GM19238 (cell line): Measurements from ENCODE around the gene LDHD.
"Not testable (repeated sequence)": the region's sequence is repeated elsewhere in the genome, so short reads cannot be mapped to it uniquely, and the experiment has no call there.

ENCODE experiments used
- DNase-seq: peaks from one replicate; pipeline ENCODE4 v3.0.0; 2011; ENCODE audit warnings: low spot score; ENCODE audit not compliant: insufficient read length

The LDHD gene

DNA sequence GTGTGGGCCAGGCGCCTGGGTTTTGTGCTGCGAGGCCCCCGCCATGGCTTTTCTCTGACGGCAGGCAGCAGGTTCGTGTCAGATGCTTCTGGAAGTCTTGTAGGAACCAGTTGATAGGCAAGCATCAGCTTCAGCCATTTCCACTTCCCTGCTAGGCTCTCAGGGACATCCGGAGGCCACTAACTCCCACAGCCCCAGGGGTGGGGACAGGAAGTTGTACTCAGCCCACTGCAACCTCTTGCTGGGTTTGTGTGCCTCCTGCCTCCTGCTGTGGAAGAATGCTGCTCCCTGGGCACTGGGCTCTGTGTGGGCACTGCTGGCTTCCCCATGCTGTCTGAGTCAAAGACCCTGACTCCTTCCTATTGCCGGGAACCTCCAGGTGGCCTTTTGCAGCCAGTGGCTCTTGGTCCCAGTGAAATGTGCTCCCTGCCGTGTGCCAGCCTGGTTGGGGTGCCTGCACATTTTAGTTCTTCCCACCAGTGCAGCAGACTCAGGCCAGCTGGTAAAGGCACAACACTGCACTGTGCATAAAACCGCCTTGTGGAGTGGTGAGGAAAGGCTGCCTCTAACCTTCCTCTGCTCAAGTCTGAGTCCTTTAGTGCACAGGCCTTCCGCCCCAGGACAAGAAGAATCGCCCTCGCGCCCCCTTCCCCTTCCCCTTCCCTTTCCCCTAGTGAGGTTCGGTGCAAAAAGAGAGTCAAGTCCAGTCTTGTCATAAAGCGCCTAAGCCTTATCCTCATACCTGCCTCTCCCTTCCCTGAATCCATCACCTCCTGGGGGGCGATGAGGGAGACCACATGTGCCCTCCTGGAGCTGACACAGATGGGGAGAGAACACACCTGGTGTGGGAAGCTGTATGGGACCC, 16.6 kb downstream of the LDHD start:
- DNase-seq, result peak; percentile 58

DNA sequence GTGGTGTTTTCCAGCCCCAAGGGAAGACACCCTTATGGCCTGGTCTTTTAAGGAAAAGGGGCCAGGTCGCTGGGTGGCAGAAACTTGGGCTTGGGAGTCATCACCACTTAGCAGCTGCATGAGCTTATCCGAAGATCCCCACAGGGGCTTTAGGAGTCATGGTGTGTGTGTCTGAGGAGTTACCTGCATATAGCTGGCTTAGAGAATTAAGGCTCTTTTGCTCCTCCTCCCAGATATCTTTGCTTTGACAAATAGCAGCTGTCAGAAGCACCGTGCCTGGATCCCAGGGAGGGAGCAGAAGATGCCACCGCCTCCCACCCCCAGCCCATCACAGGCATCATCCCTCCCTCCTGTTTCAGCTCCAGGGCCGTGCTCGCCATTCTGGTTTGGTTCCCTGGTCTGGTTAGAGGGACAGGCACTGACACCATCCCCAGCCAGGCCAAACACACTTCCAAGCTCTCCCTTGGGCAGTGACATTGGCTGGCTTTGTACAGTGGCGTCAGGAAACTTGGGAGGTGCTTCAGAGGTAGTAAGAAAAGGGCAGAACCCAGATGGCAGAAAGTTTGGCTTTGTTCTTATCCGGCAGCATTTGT, 17.4 kb downstream of the LDHD start:
- DNase-seq, result no peak

DNA sequence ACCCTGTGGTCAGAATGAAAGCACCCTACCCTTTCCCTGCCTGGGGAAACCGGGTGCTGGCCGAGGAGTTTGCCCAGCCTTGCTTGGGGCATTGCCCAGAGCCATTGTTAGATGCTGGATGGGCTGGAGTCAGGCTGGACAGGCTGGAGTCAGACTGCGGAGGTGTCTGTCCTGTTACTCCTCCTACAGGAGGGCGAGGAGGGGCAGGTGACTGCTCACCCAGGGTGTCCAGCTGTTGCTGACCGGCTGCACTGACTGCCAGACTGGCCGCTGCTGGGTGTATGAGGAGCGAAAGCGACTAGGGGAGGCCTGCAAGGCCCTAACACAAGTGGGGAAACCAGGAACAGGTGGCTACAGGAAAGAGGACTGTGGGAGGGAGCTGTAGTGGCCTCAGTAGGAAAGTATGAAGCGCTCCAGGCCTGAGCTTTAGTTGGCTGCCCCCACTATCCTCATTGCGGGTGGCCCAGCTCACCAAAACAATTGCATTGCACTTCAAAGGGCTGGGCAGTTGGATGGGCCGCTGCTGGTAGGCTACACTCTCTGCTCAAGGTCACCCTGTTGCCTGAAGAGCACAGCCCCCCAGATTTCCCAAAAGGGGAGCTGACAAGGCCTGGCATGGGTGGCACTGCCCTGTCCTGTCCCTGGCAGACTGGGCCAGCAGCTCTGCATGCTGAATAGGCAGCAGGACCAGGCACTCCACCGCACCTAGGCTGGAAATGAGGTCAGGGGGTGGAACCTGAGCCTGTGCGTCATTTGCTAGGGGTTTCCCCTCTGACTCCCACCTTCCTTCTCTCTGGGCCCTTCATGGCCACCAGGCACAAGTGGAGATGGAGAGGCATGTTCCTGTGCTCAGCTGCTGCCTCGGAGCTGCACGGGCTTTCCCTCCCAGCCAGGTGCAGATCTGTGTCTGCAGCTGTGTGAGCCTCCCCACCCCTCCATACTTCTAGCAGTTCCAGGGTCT, 18.4 kb downstream of the LDHD start:
- no peak for DNase-seq

DNA sequence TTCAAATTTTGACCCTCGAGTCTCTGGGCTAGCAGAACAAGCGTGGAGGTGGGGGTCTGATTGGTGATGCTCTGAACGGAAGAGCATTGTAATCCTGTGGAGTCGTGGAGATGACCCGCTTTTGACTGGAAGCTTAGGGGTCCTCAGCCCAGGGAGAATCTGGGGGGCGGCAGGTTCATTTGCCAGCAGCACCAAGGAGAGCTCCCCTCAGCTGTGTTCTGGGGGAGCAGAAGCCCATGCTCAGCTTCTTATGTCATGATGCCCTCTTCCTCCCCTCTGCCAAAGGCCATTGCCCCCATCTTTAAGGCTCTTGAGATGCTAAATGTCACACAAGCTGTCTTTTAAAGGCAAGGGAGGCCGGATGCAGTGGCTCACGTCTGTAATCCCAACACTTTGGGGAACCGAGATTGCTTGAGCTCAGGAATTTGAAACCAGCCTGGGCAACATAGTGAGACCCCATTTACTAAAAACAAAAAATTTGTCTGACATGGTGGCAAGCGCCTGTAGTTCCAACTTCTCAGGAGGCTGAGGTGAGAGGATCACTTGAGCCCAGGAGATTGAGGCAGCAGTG, 19.3 kb downstream of the LDHD start:
- DNase-seq, result no peak

DNA sequence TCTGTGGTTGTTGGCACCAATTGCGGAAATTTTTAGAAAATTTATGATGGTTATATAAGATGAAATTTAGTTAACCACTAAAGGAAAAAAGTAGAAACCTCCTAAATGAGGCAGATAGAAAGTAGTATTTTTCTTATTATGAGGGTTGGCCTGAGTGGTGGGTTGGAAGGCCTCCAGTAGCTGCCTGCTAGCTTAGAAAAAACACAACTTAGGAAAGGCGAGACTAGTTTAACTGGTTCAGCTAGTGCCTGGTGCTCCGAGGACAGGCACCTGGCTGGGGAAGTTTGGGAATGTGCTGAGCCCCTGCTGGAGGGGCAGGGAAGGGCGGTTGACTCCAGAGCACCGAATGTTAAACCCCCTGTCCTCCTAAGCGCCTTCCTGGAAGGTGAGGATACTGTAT, 19.9 kb downstream of the LDHD start:
- no peak for DNase-seq

DNA sequence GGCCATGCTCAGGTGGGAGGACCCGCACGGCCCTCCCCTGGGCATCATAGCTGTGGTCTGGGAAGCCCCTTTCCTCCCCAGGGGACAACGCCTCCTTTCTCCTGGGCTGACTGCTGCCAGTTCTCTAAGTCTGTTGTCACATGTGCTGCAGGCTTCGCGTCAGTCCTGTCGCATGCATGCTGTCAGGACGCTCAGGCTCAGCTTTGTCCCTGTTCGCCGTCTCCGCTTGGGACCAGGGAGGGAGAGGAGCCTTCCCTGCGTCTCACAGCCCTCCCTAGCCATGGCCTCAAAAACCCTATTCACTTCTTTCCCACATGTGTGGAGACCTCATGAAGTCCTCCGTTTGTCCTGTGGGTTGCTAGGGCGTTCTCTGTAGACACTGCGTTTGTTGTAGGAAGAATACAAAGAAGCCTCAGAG, 21.4 kb downstream of the LDHD start:
- no peak for DNase-seq

DNA sequence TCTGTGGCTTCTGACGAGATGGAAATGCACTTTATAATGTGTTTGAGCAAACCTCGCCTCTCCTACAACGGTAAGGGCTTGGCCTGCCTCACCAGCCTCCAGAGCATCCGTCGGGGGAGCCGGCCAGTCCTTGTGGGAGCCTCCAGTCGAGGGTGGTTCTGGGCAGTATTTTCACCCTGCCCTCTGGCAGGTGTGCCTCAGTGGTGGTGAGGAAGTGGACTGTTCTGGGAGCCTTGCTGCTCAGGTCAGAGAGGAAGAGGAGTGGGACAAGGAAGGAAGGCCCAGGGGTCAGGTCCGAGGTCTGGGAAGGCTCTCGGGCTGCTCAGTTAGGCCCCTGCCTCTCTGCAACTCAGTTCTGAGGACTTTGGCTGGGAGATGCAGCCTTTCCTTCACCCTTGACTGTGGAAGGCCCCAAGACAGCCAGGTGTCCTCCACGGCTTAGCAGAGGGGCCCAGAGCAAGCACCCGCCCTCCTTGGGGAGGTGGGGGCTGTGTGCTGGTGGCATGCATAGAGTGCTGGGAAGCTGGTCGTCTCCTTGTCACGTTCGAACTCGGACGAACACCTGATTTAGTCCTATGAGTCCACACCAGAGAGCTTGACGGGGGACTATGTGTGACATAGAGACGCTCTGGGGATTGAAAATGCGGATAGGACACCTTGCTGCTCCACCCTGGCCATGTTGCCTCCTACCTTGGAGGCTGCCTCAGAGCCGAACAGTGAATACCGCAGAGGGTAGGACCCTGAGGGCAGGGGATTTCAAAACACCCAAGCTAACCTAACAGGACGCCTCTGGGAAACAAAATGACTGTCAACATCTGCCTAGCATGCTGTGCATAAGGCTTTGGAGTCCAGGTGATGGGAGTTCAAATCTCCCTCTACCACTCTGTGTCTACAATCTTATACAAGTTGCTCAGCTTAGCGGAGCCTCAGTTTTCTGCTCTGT, 22.7 kb downstream of the LDHD start:
- DNase-seq, result no peak

DNA sequence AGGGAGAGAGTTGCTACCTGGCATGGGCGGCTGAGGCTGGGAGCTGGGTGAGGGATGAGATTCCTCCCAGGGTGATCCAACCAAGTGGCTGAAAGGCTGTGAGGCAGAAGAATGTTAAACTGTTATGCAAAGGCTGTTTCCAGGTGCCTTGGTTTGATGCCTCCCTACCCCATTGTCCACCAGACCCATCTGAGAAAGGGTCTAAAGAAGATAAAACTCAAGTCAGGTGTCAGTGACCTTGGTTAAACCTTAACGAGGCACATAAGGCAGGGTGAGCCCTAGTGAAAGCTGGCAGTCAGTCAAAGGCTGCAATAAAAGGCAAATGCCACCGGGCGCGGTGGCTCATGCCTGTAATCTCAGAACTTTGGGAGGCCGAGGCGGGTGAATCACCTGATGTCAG, 23.8 kb downstream of the LDHD start:
- no peak for DNase-seq

DNA sequence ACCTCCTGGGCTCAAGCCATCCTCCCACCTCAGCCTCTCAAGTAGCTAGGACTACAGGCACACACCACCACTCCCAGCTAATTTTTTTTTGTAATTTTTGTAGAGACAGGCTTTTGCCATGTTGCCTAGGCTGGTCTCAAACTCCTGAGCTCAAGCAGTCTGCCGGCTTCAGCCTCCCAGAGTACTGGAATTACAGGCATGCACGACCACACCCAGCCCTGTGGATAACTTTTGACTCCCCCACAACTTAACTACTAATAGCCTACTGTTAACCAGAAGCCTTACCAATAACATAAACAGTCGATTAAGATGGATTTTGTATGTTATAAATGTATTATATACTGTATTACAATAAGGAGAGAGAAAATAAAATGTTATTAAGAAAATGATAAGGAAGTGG, 25.0 kb downstream of the LDHD start:
- DNase-seq, result not testable (repeated sequence)

DNA sequence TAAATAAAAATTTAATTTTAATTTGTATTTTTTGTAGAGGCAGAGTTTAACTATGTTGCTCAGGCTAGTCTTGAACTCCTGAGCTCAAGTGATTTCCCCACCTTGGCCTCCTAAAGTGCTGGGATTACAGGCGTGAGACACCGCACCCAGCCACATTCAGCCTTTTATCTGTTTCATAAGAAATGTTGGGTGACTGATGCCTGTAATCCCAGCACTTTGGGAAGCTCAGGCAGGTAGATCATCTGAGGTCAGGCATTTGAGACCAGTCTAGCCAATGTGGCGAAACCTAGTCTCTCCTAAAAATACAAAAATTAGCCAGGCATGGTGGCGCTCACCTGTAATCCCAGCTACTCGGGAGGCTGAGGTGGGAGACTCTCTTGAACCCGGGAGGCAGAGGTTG, 25.7 kb downstream of the LDHD start:
- not testable (repeated sequence) for DNase-seq

DNA sequence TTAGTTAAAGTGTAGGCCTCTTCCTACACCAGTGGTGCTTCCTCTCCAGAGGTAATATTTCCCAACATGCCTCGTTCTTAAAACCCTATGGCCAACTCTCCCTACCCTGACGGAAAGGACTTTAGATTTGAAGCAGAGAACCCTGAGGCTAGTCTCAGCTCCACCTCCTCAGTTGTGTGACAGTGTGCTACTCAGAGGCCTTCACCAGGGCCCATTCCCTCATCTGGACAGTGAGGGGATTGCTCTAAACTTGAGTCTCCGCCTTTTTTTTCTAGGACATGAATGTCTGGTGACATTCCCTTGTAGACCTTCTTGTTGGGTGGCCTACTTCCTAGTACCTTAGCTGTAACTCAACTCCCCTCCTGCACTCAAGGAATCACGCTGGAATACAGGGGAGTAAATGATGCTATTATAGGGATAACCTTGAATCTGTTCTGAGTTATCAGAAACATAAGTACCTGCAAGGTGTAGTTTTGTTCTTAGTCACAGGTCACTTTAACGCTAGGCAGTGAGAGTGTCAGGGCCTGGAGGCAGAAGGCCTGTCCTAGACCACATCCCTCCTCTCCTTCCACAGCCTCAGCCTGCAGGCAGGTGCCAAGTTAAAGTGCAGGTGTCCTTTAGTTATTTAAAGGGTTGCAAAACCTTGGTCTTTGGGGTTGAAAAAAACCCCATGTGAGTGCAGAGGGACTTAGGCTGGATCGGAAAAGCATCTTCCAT, 26.9 kb downstream of the LDHD start:
- DNase-seq, result no peak

DNA sequence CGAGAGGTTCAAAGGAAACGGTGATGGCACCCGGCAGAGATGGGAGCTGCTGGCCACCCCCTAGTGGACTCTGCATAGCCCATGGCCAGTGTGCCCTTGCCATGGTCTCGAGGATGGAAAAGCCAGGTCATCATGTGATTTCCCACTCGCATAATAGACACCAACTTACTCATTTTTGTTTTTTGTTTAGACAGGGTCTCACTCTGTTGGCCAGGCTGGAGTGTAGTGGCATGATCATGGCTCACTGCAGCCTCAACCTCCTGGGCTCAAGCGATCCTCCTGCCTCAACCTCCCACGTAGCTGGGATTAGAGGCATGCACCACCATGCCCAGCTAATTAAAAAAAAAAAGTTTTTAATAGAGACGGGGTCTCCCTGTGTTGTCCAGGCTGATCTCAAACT, 27.6 kb downstream of the LDHD start:
- no peak for DNase-seq

DNA sequence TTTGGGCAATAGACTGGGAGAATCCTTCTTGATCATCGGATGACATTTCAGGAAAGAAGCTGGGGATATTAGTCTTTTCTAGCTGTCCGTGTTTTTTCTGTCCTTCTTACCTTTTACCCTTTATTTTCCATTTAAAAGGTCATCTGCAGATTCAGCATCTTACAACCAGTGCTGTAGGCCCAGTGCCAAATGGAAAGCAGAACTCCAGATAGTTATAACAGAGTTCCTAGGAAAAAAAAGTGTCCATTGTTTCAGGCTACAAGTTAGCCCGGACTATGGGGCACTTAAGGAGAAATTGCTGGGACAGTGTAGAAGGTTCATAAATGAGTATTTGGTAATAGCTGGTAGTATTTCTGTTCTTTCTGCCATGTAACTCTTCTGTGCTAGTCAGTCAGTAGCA, 28.4 kb downstream of the LDHD start:
- no peak for DNase-seq

DNA sequence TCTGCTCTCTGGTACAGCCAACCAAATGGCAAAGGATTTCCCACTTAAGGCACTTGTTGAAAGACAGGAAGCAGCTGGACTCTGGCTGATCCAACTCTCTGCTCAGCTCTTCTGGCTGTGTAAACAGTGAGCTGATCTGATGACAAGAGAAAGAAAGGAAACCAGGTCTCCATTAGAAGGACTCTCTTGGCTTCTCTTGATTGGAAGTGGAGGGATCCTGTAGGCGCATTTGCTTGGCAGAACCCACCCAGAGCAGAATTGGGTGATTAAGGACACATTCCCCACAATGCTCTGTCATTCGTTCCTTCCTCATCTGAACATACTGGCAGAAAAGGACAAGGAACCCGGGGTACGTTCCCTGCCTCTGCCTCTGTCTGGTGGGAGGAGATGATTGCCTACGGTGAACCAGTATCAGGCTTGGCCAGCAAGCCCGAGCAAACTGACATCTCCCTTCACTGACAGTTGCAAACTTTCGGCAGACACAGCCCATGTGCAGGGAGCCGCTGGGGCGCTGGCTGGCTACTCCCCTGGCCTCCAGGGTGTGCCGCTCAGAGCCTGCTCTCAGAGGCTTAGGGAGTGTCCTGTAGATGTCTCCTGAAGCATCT, 29.1 kb downstream of the LDHD start:
- no peak for DNase-seq

DNA sequence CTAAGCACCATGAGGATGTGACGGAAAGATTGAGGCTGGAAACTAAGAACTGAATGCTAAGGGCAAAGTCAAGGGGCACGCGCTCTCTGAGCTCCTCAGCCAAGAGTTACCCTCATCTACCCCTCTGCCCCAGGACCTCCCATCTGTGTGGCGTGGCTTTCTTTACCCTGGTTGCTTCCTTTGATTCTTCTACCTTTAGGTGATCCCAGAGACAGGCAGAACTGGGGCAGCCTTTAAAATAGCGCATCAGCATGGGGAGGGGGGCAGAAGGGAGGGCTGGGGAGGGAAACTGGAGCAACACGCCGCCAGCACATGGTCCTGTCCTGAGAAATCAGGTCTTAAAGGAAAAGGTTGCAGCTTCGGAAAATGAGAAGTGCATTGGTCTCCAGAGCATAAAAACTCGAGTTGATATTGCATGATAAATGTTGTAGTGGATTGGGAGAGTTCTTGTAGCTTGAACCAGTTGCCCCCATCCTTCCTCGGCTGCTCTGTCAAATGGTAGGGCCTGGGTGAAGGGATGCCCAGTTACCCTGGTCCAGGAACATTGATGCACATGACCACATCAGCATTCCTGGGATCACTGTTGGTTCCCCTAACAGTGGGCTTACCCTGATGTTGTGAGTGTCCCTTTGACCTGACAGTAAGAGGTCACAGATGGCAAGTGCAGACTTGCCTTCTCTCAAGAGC, 29.7 kb downstream of the LDHD start:
- no peak for DNase-seq

DNA sequence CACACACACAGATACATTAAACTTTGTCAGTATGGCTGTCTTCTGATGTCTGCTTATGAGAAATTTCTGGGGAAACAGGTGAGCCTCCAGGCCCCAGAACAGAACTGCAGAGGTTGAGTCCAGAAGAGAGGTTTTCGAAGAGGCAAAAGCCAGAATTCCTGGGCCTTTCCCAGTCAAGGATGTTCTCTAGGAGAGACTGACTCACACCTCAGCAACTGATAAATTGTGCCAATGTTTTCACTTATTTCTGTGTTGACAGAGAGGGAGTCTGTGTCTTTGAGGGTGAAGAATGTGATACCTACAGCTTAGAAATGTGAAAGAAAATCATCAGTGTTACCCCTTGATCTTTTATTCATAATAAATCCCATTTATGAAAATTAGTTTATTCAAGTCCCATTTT, 30.3 kb downstream of the LDHD start:
- DNase-seq, result no peak

DNA sequence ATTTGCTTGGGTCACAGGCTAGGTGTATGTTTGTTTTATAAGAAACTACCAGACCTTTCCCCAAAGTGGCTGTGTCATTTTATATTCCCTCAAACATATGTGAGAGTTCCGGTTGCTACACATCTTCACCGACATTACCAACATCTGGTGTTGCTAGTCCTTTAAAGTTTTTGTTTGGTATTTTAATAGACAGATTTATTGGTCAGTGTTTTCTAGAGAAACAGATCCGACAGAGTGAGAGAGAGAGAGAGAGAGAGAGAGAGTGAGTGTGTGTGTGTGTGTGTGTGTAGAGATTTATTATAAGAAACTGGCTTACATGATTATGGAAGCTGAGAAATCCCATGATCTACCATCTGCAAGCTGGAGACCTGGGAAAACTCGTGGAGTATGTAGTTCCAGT, 31.0 kb downstream of the LDHD start:
- DNase-seq, result no peak

DNA sequence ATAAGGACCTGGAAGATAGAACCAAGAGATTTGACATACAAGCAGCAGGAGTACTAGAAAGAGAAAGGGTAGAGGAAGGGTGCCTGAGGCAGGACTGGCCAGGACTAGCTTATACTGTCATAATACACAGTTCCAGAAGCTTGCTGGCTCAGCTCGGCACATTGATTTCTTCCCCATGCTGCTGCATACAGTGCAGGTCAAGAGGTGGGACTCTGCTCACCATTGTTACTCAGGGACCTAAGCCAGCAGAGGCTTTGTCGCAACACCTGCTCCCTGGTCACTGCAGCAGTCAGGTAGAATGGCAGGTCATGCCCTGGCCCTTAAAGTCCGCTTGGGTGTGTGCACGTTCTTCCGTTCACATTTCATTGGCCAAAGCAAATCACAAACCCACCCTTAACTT, 32.8 kb downstream of the LDHD start:
- DNase-seq, result no peak
